MCF 10A (cell line): ENCODE measurements around the gene TRMT10A. TPM values are rescaled to one million over a fixed set of nuclear protein-coding genes. Genes with fewer than 3 reads are reported as not detected.

Source experiments
- BruUV-seq: library from RNA; stranded (reverse); fragments of 400-500 nt; replicated peaks from 2 replicates; lab custom pipeline; 2021; lab: Mats Ljungman, UMichigan
- CTCF ChIA-PET: fragments of 300-600 bp; sonication (Branson Sonifier 250); formaldehyde crosslinking; extraction: SDS; loops from one replicate; lab custom pipeline; 2021; ENCODE audit warnings: antibody characterized with exemption, inconsistent platforms; lab: Yijun Ruan, JAX
- POLR2A ChIA-PET: fragments of 300-600, 350-650 bp; sonication (Branson Sonifier 250); formaldehyde crosslinking; extraction: SDS; loops from one replicate; lab custom pipeline; 2020; ENCODE audit warnings: antibody characterized with exemption, inconsistent platforms; lab: Yijun Ruan, JAX
- DNase-seq: peaks from one replicate; pipeline ENCODE4 v3.0.0-alpha.2; 2018; ENCODE audit not compliant: unreplicated experiment
- H3K27ac Mint-ChIP-seq: one replicate; pipeline ENCODE4 v1.8.0; 2022; ENCODE audit warnings: mild to moderate bottlenecking, low read depth, mixed read lengths; ENCODE audit not compliant: unreplicated experiment
- H3K27me3 Mint-ChIP-seq: one replicate; pipeline ENCODE4 v1.8.0; 2022; ENCODE audit warnings: mixed read lengths; ENCODE audit not compliant: insufficient read depth, unreplicated experiment
- H3K36me3 Mint-ChIP-seq: one replicate; pipeline ENCODE4 v1.8.0; 2022; ENCODE audit warnings: mild to moderate bottlenecking, moderate library complexity, mixed read lengths; ENCODE audit not compliant: insufficient read depth, unreplicated experiment
- H3K4me1 Mint-ChIP-seq: one replicate; pipeline ENCODE4 v1.8.0; 2022; ENCODE audit warnings: mixed read lengths; ENCODE audit not compliant: insufficient read depth, unreplicated experiment
- H3K4me3 Mint-ChIP-seq: one replicate; pipeline ENCODE4 v1.8.0; 2022; ENCODE audit warnings: mild to moderate bottlenecking, moderate library complexity, mixed read lengths; ENCODE audit not compliant: unreplicated experiment
- H3K9me3 Mint-ChIP-seq: one replicate; pipeline ENCODE4 v1.8.0; 2022; ENCODE audit warnings: mixed read lengths; ENCODE audit not compliant: unreplicated experiment
- intact Hi-C: fragments of 100-400 bp; cut with micrococcal nuclease; formaldehyde crosslinking; loops from 2 replicates; pipeline ENCODE4 v1.14.1; 2022
- total RNA-seq: library from RNA; stranded (reverse); gene quantifications from 2 replicates; pipeline ENCODE4 v1.2.3, GENCODE V29; 2022
- TF ChIP-seq, protein P1 (sequence below): fragments of 200-600 bp; IDR thresholded peaks from one replicate; pipeline ENCODE4 v1.8.0; 2022; ENCODE audit warnings: antibody characterized with exemption, mild to moderate bottlenecking; ENCODE audit not compliant: unreplicated experiment

The TRMT10A gene
- total RNA-seq, 1 experiment from 2014 or later: 19.1 TPM

DNA sequence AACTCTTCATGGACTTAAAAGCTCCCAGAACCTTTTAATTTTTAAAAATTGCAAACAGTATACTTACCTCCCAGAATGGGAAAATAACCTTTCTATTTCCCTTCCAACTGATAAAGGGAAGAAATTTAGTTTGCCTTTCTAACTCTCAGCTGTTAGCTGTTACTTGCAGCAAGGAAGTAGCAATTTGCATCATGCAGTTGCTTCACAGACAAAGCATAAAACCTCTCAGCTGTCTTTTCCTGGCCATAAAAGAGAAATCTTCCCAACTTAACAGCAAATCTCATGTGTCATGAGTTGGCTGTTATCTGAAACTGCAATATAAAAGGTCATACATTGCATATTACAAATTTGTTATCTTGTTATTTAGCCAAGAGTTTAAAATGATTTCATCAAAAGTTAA is 34.6 kb downstream of the TRMT10A start:
- Mint-ChIP-seq H3K36me3 (no peaks in the 10 kb centered on the region), H3K4me1 (no peaks in the 10 kb centered on the region), H3K27ac (no peak overlapping the region), H3K4me3 (no peak overlapping the region), H3K9me3 (no peaks in the 10 kb centered on the region), H3K27me3 (no peaks in the 10 kb centered on the region)
- intact Hi-C loops: no loop called here
- DNase-seq: no peak
- TF ChIP-seq, protein P1, sequence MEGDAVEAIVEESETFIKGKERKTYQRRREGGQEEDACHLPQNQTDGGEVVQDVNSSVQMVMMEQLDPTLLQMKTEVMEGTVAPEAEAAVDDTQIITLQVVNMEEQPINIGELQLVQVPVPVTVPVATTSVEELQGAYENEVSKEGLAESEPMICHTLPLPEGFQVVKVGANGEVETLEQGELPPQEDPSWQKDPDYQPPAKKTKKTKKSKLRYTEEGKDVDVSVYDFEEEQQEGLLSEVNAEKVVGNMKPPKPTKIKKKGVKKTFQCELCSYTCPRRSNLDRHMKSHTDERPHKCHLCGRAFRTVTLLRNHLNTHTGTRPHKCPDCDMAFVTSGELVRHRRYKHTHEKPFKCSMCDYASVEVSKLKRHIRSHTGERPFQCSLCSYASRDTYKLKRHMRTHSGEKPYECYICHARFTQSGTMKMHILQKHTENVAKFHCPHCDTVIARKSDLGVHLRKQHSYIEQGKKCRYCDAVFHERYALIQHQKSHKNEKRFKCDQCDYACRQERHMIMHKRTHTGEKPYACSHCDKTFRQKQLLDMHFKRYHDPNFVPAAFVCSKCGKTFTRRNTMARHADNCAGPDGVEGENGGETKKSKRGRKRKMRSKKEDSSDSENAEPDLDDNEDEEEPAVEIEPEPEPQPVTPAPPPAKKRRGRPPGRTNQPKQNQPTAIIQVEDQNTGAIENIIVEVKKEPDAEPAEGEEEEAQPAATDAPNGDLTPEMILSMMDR: no peak
- BruUV-seq: no TSS peak
- CTCF ChIA-PET: interaction anchor here (0.5 kb wide), 1 partner anchor 10 kb away, joined by 3 read pairs; no protein-coding TSS in a partner anchor
- POLR2A ChIA-PET: interaction anchor here (1.0 kb wide), 1 partner anchor 262 kb away, joined by 4 read pairs; no protein-coding TSS in a partner anchor

DNA sequence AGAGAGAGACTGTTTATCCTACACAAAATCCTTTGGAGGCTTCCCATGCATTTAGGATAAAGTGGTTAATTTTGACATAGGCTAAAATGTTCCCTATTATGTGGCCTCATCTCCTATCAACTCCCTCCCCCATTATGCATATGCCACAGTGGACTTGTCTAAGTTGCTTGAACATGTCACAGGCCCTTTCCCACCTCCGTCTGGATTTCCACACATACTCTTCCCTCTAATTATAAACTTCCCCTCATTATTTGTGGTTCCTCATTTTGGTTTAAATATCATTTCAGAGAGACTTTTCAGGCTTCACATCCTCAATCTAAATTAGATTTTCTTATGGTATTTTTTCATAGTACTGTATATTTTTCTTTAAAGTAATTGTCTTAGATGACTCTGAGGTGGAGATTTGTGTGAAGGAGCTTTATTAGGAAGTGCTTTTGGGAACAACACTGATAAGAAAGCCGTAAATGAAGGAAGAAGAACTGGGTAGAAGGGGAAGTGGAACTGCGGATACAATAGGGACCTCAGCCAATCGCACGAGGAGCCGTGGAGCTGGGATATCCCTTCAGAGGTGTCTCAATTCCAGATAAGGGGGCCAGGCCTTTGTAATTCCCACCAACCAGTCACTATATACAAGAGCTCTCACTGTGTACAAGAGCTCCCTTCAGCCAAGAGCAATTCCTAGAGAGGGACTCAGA is 45.1 kb downstream of the TRMT10A start:
- Mint-ChIP-seq H3K36me3 (no peaks in the 10 kb centered on the region), H3K4me1 (no peaks in the 10 kb centered on the region), H3K27ac (no peak overlapping the region), H3K27me3 (peaks cover 11% of the 10 kb centered on the region), H3K4me3 (no peak overlapping the region), H3K9me3 (no peaks in the 10 kb centered on the region)
- BruUV-seq: no TSS peak
- no peak for DNase-seq
- POLR2A ChIA-PET: interaction anchor here (0.6 kb wide), 1 partner anchor 192 kb away, joined by 3 read pairs; no protein-coding TSS in a partner anchor
- CTCF ChIA-PET: no interaction called here
- intact Hi-C loops: no loop called here
- TF ChIP-seq, protein P1: no peak

DNA sequence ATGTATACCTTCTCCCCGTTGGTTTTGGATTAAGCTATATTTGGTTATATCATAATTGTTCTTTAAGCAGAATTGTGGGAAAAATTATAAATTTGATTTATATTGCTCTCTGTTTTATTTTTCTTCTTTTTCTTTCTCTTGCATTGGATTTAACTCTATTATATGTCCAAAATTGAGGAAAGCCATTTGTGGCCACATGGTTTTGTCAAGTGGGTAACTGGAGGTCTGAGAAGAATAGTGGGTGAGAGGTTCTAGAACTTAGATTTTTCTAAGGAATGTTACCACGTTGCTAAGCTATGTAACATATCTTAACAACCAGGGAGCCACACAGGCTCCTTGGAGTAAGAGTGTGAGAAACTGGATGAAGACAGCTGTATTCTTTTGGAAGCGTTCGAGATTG is 53.1 kb downstream of the TRMT10A start, which contains the start of gene C4orf17:
TSS of gene C4orf17 (plus strand) at position 301 of the 400 bp plus-strand sequence. CDS start 2,061 bp downstream, outside the sequence.
- ChIA-PET POLR2A (no interaction called here), CTCF (no interaction called here)
- Mint-ChIP-seq H3K27me3 (peaks cover 11% of the 10 kb centered on the region), H3K4me1 (peaks cover 5% of the 10 kb centered on the region), H3K36me3 (no peaks in the 10 kb centered on the region), H3K9me3 (peaks cover 11% of the 10 kb centered on the region), H3K4me3 (no peak within 1 kb of the TSS), H3K27ac (no peak within 1 kb of the TSS)
- TF ChIP-seq, protein P1: no peak
- intact Hi-C loops: no loop called here
- no peak for DNase-seq
- BruUV-seq: no TSS peak

DNA sequence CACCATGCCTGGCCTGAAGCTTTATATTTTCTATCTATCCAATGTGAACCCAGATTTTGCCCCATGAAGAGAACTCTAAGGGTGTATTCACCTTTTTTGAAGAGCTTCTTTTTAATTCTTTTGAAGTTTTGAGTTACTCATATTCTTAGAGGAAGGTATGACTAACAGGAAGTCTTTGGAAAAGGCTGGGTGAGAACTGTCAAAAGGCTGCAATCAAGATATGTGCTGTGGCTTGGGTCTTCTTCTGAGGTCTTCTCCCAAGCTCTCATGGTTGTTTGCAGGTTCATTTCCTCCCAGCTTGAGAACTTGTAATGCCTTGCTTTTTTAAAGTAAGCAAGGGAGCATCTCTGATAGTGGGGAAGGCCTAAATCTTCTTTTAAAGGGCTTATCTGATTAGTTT is 56.1 kb downstream of the TRMT10A start:
- CTCF ChIA-PET: no interaction called here

More for the DNA sequence above, 56.1 kb downstream of the TRMT10A start:
- DNase-seq: peak; percentile 26
- BruUV-seq: no TSS peak
- Mint-ChIP-seq H3K27ac (no peak overlapping the region), H3K4me1 (peaks cover 5% of the 10 kb centered on the region), H3K27me3 (no peaks in the 10 kb centered on the region), H3K9me3 (peaks cover 11% of the 10 kb centered on the region), H3K4me3 (no peak overlapping the region), H3K36me3 (no peaks in the 10 kb centered on the region)
- intact Hi-C loops: no loop called here
- TF ChIP-seq, protein P1: no peak
- POLR2A ChIA-PET: no interaction called here
